Lung (tissue), 12 donors: ENCODE data around the gene HK1. TPM values are rescaled to one million over a fixed set of nuclear protein-coding genes. Genes with fewer than 3 reads are reported as not detected.

Source experiments
- ATAC-seq: fragments of 200-7000 bp; cut with Tn5 transposase; one replicate; pipeline ENCODE4 v1.9.1; 2020; ENCODE audit warnings: moderate number of reproducible peaks; ENCODE audit not compliant: insufficient read depth, low FRiP score
- DNase-seq, 3 donors: peaks; one replicate each; pipeline ENCODE4 v3.0.0-alpha.2; 2013 to 2017
- H3K27ac ChIP-seq, 2 donors: one replicate each; pipeline ENCODE4 v1.5.1; 2013; ENCODE audit warnings: mild to moderate bottlenecking in 2 of 2, moderate library complexity in 2 of 2, control low read depth in 1 of 2, inconsistent platforms in 1 of 2, low read depth in 1 of 2, low read length in 1 of 2
- H3K27me3 ChIP-seq, 3 donors: one replicate each; pipeline ENCODE4 v1.5.1; 2013; ENCODE audit warnings: low read length in 2 of 3; ENCODE audit not compliant: control insufficient read depth in 3 of 3, insufficient read depth in 3 of 3
- H3K36me3 ChIP-seq, 4 donors: one replicate each; pipeline ENCODE4 v1.5.1; 2013; ENCODE audit warnings: low read length in 4 of 4, mild to moderate bottlenecking in 1 of 4, moderate library complexity in 1 of 4; ENCODE audit not compliant: control insufficient read depth in 4 of 4, insufficient read depth in 4 of 4
- H3K4me1 ChIP-seq, 5 donors: one replicate each; pipeline ENCODE4 v1.5.1; 2013; ENCODE audit warnings: low read length in 5 of 5, mild to moderate bottlenecking in 2 of 5, moderate library complexity in 1 of 5; ENCODE audit not compliant: control insufficient read depth in 5 of 5, insufficient read depth in 5 of 5
- H3K4me3 ChIP-seq: one replicate; pipeline ENCODE4 v1.5.1; 2013; ENCODE audit warnings: mild to moderate bottlenecking, control low read depth, moderate library complexity
- H3K9ac ChIP-seq, 2 donors: one replicate each; pipeline ENCODE4 v1.5.1; 2013; ENCODE audit warnings: low read length in 2 of 2, control low read depth in 1 of 2; ENCODE audit not compliant: insufficient read depth in 1 of 2
- H3K9me3 ChIP-seq, 4 donors: one replicate each; pipeline ENCODE4 v1.5.1; 2013; ENCODE audit warnings: low read length in 3 of 4, mild to moderate bottlenecking in 1 of 4, moderate library complexity in 1 of 4; ENCODE audit not compliant: control insufficient read depth in 4 of 4, insufficient read depth in 3 of 4
- WGBS, 2 donors: extraction: QIAGEN DNeasy Blood & Tissue Kit; methylation state at CpG; one replicate each; pipeline ENCODE4 v1.1.7; 2013; 5-methylcytosine and 5-hydroxymethylcytosine counted together
- polyA plus RNA-seq, 2 donors: library from polyadenylated mRNA; stranded (reverse); fragments of 200-250 nt; gene quantifications; one replicate each; pipeline ENCODE4 v1.2.1, GENCODE V29; 2013
- total RNA-seq, 2 donors: library from RNA; depleted of rRNA in 1 of 2; stranded (reverse); fragments of >200 nt in 1 of 2; gene quantifications; one replicate each; pipeline ENCODE4 v1.2.1, GENCODE V29; 2014 to 2021
- TF ChIP-seq, protein P1 (sequence below): IDR thresholded peaks from 2 replicates; pipeline ENCODE4 v1.5.1; 2012; ENCODE audit warnings: mild to moderate bottlenecking; ENCODE audit errors: control extremely low read depth, extremely low read depth
- donor health status: control.
- donor health status: control.
- donor health status: Bipolar disorder and iron deficiency.
- donor health status: healthy.
- donor health status: DM: yes; HTN: yes; CAD: no.

The HK1 gene
- total and polyA plus RNA-seq, 4 donors: 33.6 to 120 (median 78.0) TPM

DNA sequence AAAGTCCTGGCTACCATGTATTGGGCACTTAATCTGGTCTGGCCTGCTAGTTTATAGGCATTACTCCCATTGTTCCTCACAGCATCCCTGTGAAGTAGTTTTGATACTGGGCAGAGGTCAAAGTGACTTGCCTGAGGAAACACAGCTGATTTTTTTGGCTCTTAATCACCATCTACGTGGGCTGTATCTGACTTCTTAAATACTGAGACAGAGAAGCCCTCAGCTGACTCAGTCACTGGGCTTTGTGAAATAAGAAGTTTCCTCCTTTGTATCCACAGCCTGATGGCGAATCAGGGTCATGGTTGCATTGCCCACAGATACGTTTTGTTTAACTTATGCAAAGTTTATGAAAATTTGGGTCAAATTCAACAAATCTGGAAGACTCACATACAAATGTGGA lies 125.2 kb downstream of the HK1 start:
- TF ChIP-seq, protein P1, sequence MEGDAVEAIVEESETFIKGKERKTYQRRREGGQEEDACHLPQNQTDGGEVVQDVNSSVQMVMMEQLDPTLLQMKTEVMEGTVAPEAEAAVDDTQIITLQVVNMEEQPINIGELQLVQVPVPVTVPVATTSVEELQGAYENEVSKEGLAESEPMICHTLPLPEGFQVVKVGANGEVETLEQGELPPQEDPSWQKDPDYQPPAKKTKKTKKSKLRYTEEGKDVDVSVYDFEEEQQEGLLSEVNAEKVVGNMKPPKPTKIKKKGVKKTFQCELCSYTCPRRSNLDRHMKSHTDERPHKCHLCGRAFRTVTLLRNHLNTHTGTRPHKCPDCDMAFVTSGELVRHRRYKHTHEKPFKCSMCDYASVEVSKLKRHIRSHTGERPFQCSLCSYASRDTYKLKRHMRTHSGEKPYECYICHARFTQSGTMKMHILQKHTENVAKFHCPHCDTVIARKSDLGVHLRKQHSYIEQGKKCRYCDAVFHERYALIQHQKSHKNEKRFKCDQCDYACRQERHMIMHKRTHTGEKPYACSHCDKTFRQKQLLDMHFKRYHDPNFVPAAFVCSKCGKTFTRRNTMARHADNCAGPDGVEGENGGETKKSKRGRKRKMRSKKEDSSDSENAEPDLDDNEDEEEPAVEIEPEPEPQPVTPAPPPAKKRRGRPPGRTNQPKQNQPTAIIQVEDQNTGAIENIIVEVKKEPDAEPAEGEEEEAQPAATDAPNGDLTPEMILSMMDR: no peak
- H3K4me3 ChIP-seq: no peak overlapping the region
- 68 to 87% methylated on average over 3 of the region's 3 CpGs for WGBS, 2 donors
- H3K9me3 ChIP-seq: no peaks in the 10 kb centered on the region
- peaks cover 0 to 34% (median 19%) of the 10 kb centered on the region in 5 donors for H3K4me1 ChIP-seq
- H3K9ac ChIP-seq: no peak overlapping the region
- H3K27me3 ChIP-seq: no peaks in the 10 kb centered on the region
- no peak for ATAC-seq
- no peak overlapping the region for H3K27ac ChIP-seq
- DNase-seq: peak in 2 of 3 donors; percentile 36 to 55
- H3K36me3 ChIP-seq: peaks cover 0 to 31% (median 6%) of the 10 kb centered on the region in 4 donors

DNA sequence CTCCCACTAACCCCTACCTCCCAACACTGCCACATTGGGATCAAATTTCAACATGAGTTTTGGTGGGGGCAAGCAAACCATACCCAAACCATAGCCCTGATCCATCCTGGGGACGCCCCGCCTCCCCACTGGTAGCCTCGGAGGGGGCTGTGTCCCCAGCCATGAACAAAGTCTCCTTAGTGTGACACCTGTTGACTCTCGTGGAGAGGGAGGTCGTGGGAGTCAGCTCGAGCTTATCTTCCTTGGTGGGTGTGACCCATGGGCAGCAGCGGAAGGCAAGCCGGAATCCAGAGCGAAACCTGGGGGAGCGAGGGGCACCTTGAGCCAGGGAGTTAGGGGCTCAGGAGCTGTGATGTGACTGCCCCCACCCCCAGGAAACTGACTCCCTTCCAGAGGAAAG lies 126.5 kb downstream of the HK1 start:
- TF ChIP-seq, protein P1: no peak
- no peaks in the 10 kb centered on the region for H3K27me3 ChIP-seq
- no peak for DNase-seq
- H3K9ac ChIP-seq: no peak overlapping the region
- 87 to 94% methylated on average over 10 of the region's 10 CpGs for WGBS, 2 donors
- peaks cover 0 to 31% (median 16%) of the 10 kb centered on the region in 5 donors for H3K4me1 ChIP-seq
- H3K36me3 ChIP-seq: peaks cover 0 to 24% (median 4%) of the 10 kb centered on the region in 4 donors
- no peak overlapping the region for H3K27ac ChIP-seq
- no peak overlapping the region for H3K4me3 ChIP-seq
- no peak for ATAC-seq
- H3K9me3 ChIP-seq: no peaks in the 10 kb centered on the region

DNA sequence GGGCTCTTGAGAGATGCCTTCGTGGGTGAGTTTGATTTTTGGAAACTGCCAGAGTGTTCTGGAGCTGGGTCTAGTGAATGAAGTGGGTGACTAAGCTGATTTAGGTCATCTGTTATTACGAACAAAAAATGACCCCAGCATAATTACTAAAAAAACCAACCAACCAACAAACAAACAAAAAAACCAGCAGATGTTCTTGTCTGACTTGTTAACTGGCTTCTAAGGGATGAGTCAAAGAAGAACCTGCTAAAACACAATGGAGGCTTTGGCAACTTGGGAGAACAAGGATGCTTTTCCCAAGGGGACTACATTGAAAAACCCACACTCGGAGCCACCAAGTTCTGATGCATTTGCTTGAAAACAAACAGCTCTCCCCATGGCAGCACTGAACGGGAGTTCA lies 126.9 kb downstream of the HK1 start:
- Histone ChIP-seq H3K36me3 (peaks cover 0 to 20% (median 3%) of the 10 kb centered on the region in 4 donors), H3K9ac (no peak overlapping the region)

More for the DNA sequence above, 126.9 kb downstream of the HK1 start:
- Histone ChIP-seq H3K9me3 (no peaks in the 10 kb centered on the region), H3K4me3 (no peak overlapping the region), H3K4me1 (peaks cover 0 to 31% (median 16%) of the 10 kb centered on the region in 5 donors), H3K27ac (no peak overlapping the region), H3K27me3 (no peaks in the 10 kb centered on the region)
- TF ChIP-seq, protein P1: no peak
- WGBS, 2 donors: 72 to 84% methylated on average over 4 of the region's 4 CpGs
- DNase-seq (no peak), ATAC-seq (no peak)
